H9 (cell line): Measurements from ENCODE around the gene UST. TPM values are rescaled to one million over a fixed set of nuclear protein-coding genes. Genes with fewer than 3 reads are reported as not detected.

Experiments used
- DNase-seq: peaks from one replicate; pipeline ENCODE4 v3.0.0-alpha.2; 2017
- H2AFZ ChIP-seq: one replicate; pipeline ENCODE4 v1.6.1; 2013; ENCODE audit warnings: mild to moderate bottlenecking, low read length, control low read depth, moderate library complexity
- H2AK5ac ChIP-seq: 2 replicates; pipeline ENCODE4 v1.6.1; 2013; ENCODE audit warnings: low read length, control low read depth, mixed read lengths; ENCODE audit not compliant: insufficient read length
- H2BK120ac ChIP-seq: one replicate; pipeline ENCODE4 v1.6.1; 2013; ENCODE audit warnings: low read depth, mild to moderate bottlenecking, low read length, control low read depth, inconsistent platforms; ENCODE audit not compliant: poor library complexity, severe bottlenecking
- H2BK12ac ChIP-seq: 2 replicates; pipeline ENCODE4 v1.6.1; 2013; ENCODE audit warnings: low read length, control low read depth, mixed read lengths, low read depth; ENCODE audit not compliant: insufficient read length
- H2BK15ac ChIP-seq: 2 replicates; pipeline ENCODE4 v1.6.1; 2013; ENCODE audit warnings: low read depth, low read length, control low read depth
- H2BK20ac ChIP-seq: one replicate; pipeline ENCODE4 v1.6.1; 2013; ENCODE audit warnings: low read depth, mild to moderate bottlenecking, low read length, control low read depth, inconsistent platforms; ENCODE audit not compliant: poor library complexity, severe bottlenecking
- H2BK5ac ChIP-seq: 2 replicates; pipeline ENCODE4 v1.6.1; 2013; ENCODE audit warnings: low read length, control low read depth, mixed read lengths; ENCODE audit not compliant: insufficient read length
- H3K14ac ChIP-seq: 2 replicates; pipeline ENCODE4 v1.6.1; 2013; ENCODE audit warnings: low read length, control low read depth; ENCODE audit not compliant: insufficient read depth
- H3K18ac ChIP-seq: 2 replicates; pipeline ENCODE4 v1.6.1; 2013; ENCODE audit warnings: low read depth, mild to moderate bottlenecking, mixed read lengths, low read length, control low read depth; ENCODE audit not compliant: insufficient read length
- H3K23ac ChIP-seq: 2 replicates; pipeline ENCODE4 v1.6.1; 2013; ENCODE audit warnings: low read length, control low read depth, mixed read lengths, low read depth; ENCODE audit not compliant: insufficient read length
- H3K23me2 ChIP-seq: 2 replicates; pipeline ENCODE4 v1.6.1; 2013; ENCODE audit warnings: low read depth, mild to moderate bottlenecking, mixed read lengths, low read length, control low read depth; ENCODE audit not compliant: insufficient read length, poor library complexity, severe bottlenecking
- H3K27ac ChIP-seq: 2 replicates; pipeline ENCODE4 v1.5.1; 2013; ENCODE audit warnings: low read length, control low read depth, mixed read lengths, low read depth; ENCODE audit not compliant: insufficient read length
- H3K27me3 ChIP-seq: 2 replicates; pipeline ENCODE4 v1.6.1; 2013; ENCODE audit warnings: low read length, control low read depth, inconsistent platforms; ENCODE audit not compliant: insufficient read depth
- H3K4ac ChIP-seq: 2 replicates; pipeline ENCODE4 v1.6.1; 2013; ENCODE audit warnings: low read depth, mild to moderate bottlenecking, control low read depth, inconsistent platforms, low read length, moderate library complexity
- H3K4me1 ChIP-seq: 2 replicates; pipeline ENCODE4 v1.6.1; 2013; ENCODE audit warnings: low read length, control low read depth, inconsistent platforms; ENCODE audit not compliant: insufficient read depth
- H3K4me2 ChIP-seq: 2 replicates; pipeline ENCODE4 v1.6.1; 2013; ENCODE audit warnings: low read length, control low read depth, mixed read lengths; ENCODE audit not compliant: insufficient read length, insufficient read depth
- H3K56ac ChIP-seq: 2 replicates; pipeline ENCODE4 v1.6.1; 2013; ENCODE audit warnings: low read depth, mild to moderate bottlenecking, mixed read lengths, low read length, control low read depth; ENCODE audit not compliant: insufficient read length
- H3K79me1 ChIP-seq: 2 replicates; pipeline ENCODE4 v1.6.1; 2013; ENCODE audit warnings: low read depth, mild to moderate bottlenecking, moderate library complexity, low read length, control low read depth, inconsistent platforms; ENCODE audit not compliant: insufficient read depth, poor library complexity, severe bottlenecking
- H3K79me2 ChIP-seq: 2 replicates; pipeline ENCODE4 v1.6.1; 2013; ENCODE audit warnings: low read length, control low read depth, inconsistent platforms; ENCODE audit not compliant: insufficient read depth
- H3K9ac ChIP-seq: 2 replicates; pipeline ENCODE4 v1.6.1; 2013; ENCODE audit warnings: low read length, control low read depth, mixed read lengths; ENCODE audit not compliant: insufficient read length; ENCODE audit errors: extremely low read depth
- H3K9me3 ChIP-seq: one replicate; pipeline ENCODE4 v1.6.1; 2013; ENCODE audit warnings: low read depth, low read length, inconsistent platforms; ENCODE audit not compliant: control insufficient read depth
- H3T11ph ChIP-seq: one replicate; pipeline ENCODE4 v1.6.1; 2013; ENCODE audit warnings: mild to moderate bottlenecking, low read length, control low read depth, inconsistent platforms
- H4K20me1 ChIP-seq: one replicate; pipeline ENCODE4 v1.6.1; 2013; ENCODE audit not compliant: control insufficient read depth, insufficient read length, insufficient read depth
- H4K5ac ChIP-seq: 2 replicates; pipeline ENCODE4 v1.6.1; 2013; ENCODE audit warnings: low read depth, mild to moderate bottlenecking, mixed read lengths, low read length, control low read depth; ENCODE audit not compliant: insufficient read length
- H4K8ac ChIP-seq: replicated peaks from 2 replicates; pipeline ENCODE4 v1.6.1; 2013; ENCODE audit warnings: low read length, control low read depth, mixed read lengths, low read depth; ENCODE audit not compliant: insufficient read length
- H4K91ac ChIP-seq: 2 replicates; pipeline ENCODE4 v1.6.1; 2013; ENCODE audit warnings: low read depth, mild to moderate bottlenecking, moderate library complexity, mixed read lengths, low read length, control low read depth; ENCODE audit not compliant: insufficient read length
- H3K27ac Mint-ChIP-seq, 3 experiments: 2 replicates in 2 of 3; 3 replicates in 1 of 3; pipeline ENCODE4 v1.8.0; 2020 to 2021; ENCODE audit warnings: mixed read lengths in 3 of 3, mild to moderate bottlenecking in 1 of 3, moderate library complexity in 1 of 3
- H3K27me3 Mint-ChIP-seq: 2 replicates; pipeline ENCODE4 v1.8.0; 2021; ENCODE audit warnings: low read depth, mild to moderate bottlenecking, moderate library complexity, mixed read lengths
- H3K36me3 Mint-ChIP-seq, 3 experiments: 2 replicates in 2 of 3; 3 replicates in 1 of 3; pipeline ENCODE4 v1.8.0; 2020 to 2021; ENCODE audit warnings: low read depth in 3 of 3, mixed read lengths in 3 of 3; ENCODE audit not compliant: insufficient read depth in 1 of 3
- H3K4me1 Mint-ChIP-seq, 2 experiments: 2 replicates each; pipeline ENCODE4 v1.8.0; 2020; ENCODE audit warnings: mixed read lengths in 2 of 2
- H3K4me3 Mint-ChIP-seq, 2 experiments: 2 replicates in 1 of 2; 3 replicates in 1 of 2; pipeline ENCODE4 v1.8.0; 2020 to 2021; ENCODE audit warnings: mild to moderate bottlenecking in 2 of 2, mixed read lengths in 2 of 2, moderate library complexity in 1 of 2
- H3K9me3 Mint-ChIP-seq, 2 experiments: 2 replicates in 1 of 2; 3 replicates in 1 of 2; pipeline ENCODE4 v1.8.0; 2020; ENCODE audit warnings: mild to moderate bottlenecking in 2 of 2, mixed read lengths in 2 of 2, moderate library complexity in 1 of 2
- CTCF ChIP-seq: fragments of 200-600 bp; sonication (generic); conservative IDR thresholded peaks from 3 replicates; pipeline ENCODE4 v1.8.0; 2021; ENCODE audit warnings: antibody characterized with exemption, mild to moderate bottlenecking
- WGBS: extraction: QIAGEN DNeasy Blood & Tissue Kit; methylation state at CpG from one replicate; pipeline ENCODE4 v1.1.7; 2013; ENCODE audit warnings: missing lambda C conversion rate, low lambda C conversion rate, mixed read lengths; ENCODE audit not compliant: insufficient read length; ENCODE audit errors: extremely low coverage; 5-methylcytosine and 5-hydroxymethylcytosine counted together
- total RNA-seq: library from RNA; stranded (reverse); gene quantifications from 2 replicates; pipeline ENCODE4 v1.2.1, GENCODE V29; 2021

UST gene
- total RNA-seq, 1 experiment from 2014 or later: 14.4 TPM

DNA sequence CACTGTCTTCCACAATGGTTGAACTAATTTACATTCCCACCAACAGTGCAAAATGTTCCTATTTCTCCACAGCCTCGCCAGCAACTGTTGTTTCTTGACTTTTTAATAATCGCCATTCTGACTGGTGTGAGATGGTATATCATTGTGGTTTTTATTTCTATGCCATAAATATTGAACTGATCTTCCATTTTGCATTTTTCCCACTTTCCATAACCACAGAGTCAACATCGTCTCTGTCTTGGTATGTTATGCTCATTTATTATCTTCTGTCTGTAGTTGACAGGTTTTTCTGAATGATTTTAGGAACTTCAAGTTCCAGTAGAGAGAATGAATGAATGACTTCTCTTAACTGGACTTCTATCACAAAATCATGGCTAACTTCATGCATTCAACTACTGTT lies 259.8 kb downstream of the UST start:
- no peak overlapping the region for H3K14ac ChIP-seq
- H3K27ac ChIP-seq: no peak overlapping the region
- no peak overlapping the region for H4K5ac ChIP-seq
- H3K36me3 Mint-ChIP-seq: peaks cover 29 to 36% (median 31%) of the 10 kb centered on the region in 3 experiments
- H3K27me3 ChIP-seq: no peaks in the 10 kb centered on the region
- no peak overlapping the region for H3K18ac ChIP-seq
- no peak overlapping the region for H2AFZ ChIP-seq
- H2AK5ac ChIP-seq: no peak overlapping the region
- no peak overlapping the region for H3K27ac Mint-ChIP-seq
- H2BK20ac ChIP-seq: no peak overlapping the region
- no peak for TF ChIP-seq CTCF
- no peak overlapping the region for H3K4me3 Mint-ChIP-seq
- no peak overlapping the region for H3T11ph ChIP-seq
- no peaks in the 10 kb centered on the region for H3K4me1 ChIP-seq
- no peak overlapping the region for H2BK5ac ChIP-seq
- H3K23me2 ChIP-seq: no peaks in the 10 kb centered on the region
- no peak overlapping the region for H2BK15ac ChIP-seq
- no peak overlapping the region for H4K91ac ChIP-seq
- no peak overlapping the region for H4K8ac ChIP-seq
- H4K20me1 ChIP-seq: no peaks in the 10 kb centered on the region
- H3K9me3 Mint-ChIP-seq: peaks cover 4% of the 10 kb centered on the region in 2 experiments; a peak in 4 of 5 replicates
- H3K27me3 Mint-ChIP-seq: no peaks in the 10 kb centered on the region; the same call in 1 of the 2 replicates
- no peak for DNase-seq
- no peak overlapping the region for H2BK120ac ChIP-seq
- H3K4ac ChIP-seq: no peak overlapping the region
- H3K9me3 ChIP-seq: no peaks in the 10 kb centered on the region
- H3K79me1 ChIP-seq: no peaks in the 10 kb centered on the region
- no peaks in the 10 kb centered on the region for H3K79me2 ChIP-seq
- no peak overlapping the region for H2BK12ac ChIP-seq
- H3K4me1 Mint-ChIP-seq: no peaks in the 10 kb centered on the region; a peak in 1 of 4 replicates
- H3K23ac ChIP-seq: no peak overlapping the region
- WGBS: no CpG with 5 or more reads among the region's 3 CpGs
- no peak overlapping the region for H3K9ac ChIP-seq
- no peak overlapping the region for H3K4me2 ChIP-seq
- H3K56ac ChIP-seq: no peak overlapping the region
